Astrocyte (in vitro differentiated cells and primary cell): ENCODE results near the gene DESI1.

Source experiments
- EZH2 ChIP-seq: IDR thresholded peaks from 2 replicates; pipeline ENCODE4 v1.6.1; 2012; ENCODE audit warnings: mild to moderate bottlenecking, low read length, inconsistent platforms; ENCODE audit not compliant: insufficient read depth
- TF ChIP-seq, protein P1 (sequence below): IDR thresholded peaks from 2 replicates; pipeline ENCODE4 v1.5.1; 2011; ENCODE audit warnings: low read depth, mild to moderate bottlenecking, inconsistent platforms, low read length, moderate library complexity; ENCODE audit not compliant: insufficient read depth

DNA sequence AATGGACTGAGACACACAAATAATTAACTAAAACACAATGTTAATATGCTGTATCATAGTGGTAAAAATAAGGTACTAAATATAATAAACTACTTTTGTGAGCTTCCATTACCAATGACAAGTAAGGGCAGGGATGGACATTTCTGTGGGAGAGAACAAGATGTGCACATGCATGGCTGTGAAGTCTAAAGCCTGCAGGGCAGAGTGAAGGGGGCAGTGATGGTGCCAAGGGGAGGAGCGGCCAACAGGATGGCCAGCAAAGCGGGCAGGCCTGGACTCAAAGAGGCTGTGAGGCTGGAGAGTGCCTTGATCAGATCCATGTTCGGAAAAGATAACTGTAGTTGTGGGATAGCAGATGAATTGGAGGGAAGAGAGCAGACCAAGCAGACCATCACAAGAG lies 12.5 kb downstream of the DESI1 start:
- no peak for TF ChIP-seq EZH2
- TF ChIP-seq, protein P1, sequence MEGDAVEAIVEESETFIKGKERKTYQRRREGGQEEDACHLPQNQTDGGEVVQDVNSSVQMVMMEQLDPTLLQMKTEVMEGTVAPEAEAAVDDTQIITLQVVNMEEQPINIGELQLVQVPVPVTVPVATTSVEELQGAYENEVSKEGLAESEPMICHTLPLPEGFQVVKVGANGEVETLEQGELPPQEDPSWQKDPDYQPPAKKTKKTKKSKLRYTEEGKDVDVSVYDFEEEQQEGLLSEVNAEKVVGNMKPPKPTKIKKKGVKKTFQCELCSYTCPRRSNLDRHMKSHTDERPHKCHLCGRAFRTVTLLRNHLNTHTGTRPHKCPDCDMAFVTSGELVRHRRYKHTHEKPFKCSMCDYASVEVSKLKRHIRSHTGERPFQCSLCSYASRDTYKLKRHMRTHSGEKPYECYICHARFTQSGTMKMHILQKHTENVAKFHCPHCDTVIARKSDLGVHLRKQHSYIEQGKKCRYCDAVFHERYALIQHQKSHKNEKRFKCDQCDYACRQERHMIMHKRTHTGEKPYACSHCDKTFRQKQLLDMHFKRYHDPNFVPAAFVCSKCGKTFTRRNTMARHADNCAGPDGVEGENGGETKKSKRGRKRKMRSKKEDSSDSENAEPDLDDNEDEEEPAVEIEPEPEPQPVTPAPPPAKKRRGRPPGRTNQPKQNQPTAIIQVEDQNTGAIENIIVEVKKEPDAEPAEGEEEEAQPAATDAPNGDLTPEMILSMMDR = no peak
